ENCODE results near the gene ACTG1. TPM values are rescaled to one million over a fixed set of nuclear protein-coding genes. Genes with fewer than 3 reads are reported as not detected.
A peak's percentile ranks its signal among the peaks of the same experiment; 100 is the strongest.

The ACTG1 gene
- total RNA-seq, 2 experiments from 2014 or later: 3,773 to 3,928 TPM

DNA sequence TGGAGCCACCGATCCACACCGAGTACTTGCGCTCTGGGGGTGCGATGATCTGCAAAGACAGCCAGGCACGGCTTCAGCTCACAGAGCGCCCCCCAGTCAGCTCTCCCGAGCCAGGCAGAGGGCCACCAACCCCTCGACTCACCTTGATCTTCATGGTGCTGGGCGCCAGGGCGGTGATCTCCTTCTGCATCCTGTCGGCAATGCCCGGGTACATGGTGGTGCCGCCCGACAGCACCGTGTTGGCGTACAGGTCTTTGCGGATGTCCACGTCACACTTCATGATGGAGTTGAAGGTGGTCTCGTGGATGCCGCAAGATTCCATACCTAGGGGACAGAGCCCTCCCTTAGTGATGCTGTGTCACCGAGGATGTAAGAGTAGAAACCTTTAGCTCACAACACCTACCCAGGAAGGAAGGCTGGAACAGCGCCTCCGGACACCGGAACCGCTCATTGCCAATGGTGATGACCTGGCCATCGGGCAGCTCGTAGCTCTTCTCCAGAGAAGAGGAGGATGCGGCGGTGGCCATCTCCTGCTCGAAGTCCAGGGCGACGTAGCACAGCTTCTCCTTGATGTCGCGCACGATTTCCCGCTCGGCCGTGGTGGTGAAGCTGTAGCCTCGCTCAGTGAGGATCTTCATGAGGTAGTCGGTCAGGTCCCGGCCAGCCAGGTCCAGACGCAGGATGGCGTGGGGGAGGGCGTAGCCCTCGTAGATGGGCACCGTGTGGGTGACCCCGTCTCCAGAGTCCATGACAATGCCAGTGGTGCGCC is 1.6 kb downstream of the ACTG1 start:
- ChIA-PET POLR2A (interaction anchor here (0.8 to 1.2 kb wide), 5 partner anchors 22 to 154 kb away, joined by 3 to 5 read pairs (median 3); partner anchors contain the start of gene FAAP100), CTCF (interaction anchor here (1.0 to 1.7 kb wide), 3 partner anchors 26 to 219 kb away, joined by 3 to 4 read pairs (median 3); no protein-coding TSS in a partner anchor)
- peak; percentile 60 for DNase-seq
- Mint-ChIP-seq H3K27ac (peak overlapping the region; percentile 86), H3K27me3 (no peaks in the 10 kb centered on the region), H3K4me1 (ENCODE audit: low read depth) (peaks cover 23% of the 10 kb centered on the region), H3K4me3 (peak overlapping the region; percentile 89), H3K36me3 (peaks cover 41% of the 10 kb centered on the region), H3K9me3 (no peaks in the 10 kb centered on the region)
- intact Hi-C loops (cut with micrococcal nuclease): no loop called here

DNA sequence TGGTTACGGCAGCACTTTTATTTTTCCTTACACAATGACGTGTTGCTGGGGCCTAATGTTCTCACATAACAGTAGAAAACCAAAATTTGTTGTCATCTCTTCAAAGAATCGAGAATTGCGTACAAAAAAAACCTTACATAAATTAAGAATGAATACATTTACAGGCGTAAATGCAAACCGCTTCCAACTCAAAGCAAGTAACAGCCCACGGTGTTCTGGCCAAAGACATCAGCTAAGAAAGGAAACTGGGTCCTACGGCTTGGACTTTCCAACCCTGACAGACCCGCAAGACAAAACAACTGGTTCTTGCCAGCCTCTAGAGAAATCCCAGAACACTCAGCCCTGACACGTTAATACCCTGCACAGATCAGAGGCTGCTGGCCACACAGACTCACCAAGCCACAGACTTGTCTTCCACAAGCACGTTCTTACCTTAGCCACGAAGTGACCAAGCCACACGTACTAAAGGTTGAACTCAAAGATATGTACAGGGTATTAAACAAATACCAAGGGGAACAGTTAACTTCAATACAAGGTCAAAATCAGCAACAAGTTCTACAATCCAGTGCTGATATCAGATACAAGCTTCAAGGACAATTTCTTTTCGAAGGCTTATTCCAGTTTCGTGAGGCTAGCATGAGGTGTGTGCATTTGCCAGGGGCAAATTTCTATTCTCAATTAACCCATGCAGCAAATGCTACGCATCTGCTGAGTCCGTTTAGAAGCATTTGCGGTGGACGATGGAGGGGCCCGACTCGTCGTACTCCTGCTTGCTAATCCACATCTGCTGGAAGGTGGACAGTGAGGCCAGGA is 2.4 kb downstream of the ACTG1 start:
- DNase-seq: peak; percentile 29
- Mint-ChIP-seq H3K4me1 (ENCODE audit: low read depth) (peaks cover 19% of the 10 kb centered on the region), H3K9me3 (no peaks in the 10 kb centered on the region), H3K27me3 (no peaks in the 10 kb centered on the region), H3K36me3 (peaks cover 41% of the 10 kb centered on the region), H3K27ac (peak overlapping the region; percentile 86), H3K4me3 (peak overlapping the region; percentile 89)
- ChIA-PET CTCF (interaction anchor here (1.7 kb wide), 1 partner anchor 25 kb away, joined by 4 read pairs; no protein-coding TSS in a partner anchor), POLR2A (interaction anchor here (1.1 to 1.2 kb wide), 2 partner anchors 21 to 42 kb away, joined by 3 to 5 read pairs; partner anchors contain the start of gene FAAP100)
- intact Hi-C loops (cut with micrococcal nuclease): no loop called here

DNA sequence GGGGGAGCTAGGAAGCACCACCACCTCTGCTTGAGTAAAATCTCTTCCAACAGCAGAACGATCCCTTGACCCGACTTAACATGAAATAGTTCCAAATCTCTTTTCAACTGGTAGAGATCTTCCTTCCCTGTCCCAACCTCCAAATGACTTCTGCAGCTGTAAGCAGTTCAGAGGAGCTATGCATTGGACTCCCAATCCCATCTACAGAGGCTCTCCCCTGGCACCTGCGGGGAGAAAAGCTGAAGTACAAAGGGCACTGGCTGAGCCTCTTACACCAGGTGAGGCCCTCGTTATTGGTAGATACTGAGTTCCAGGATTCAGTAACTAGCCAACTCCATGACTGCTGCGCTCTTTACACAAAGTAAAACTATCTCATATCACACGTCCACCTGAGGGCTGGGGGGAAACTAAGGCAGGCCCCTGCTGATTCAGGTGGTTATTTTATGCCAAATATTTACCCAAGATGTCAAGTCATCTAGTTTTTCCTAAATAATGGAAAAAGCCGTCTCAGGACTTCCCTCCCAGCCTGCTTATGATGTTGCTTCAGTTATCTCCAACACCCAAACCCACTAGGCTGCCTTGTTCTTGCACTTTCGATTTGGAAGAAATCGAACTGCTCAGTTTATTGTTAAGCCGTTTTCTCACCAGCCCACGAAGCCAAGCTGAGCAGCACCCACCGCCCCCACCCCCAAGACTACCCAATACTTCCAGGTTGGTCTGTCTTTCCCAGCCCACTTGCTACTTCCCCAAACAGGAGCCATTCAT is 3.2 kb downstream of the ACTG1 start:
- Mint-ChIP-seq H3K4me3 (peak overlapping the region; percentile 89), H3K4me1 (ENCODE audit: low read depth) (peaks cover 19% of the 10 kb centered on the region), H3K27ac (peak overlapping the region; percentile 86), H3K27me3 (no peaks in the 10 kb centered on the region), H3K36me3 (peaks cover 41% of the 10 kb centered on the region), H3K9me3 (no peaks in the 10 kb centered on the region)
- POLR2A ChIA-PET: interaction anchor here (0.6 to 1.4 kb wide), 5 partner anchors 9 to 127 kb away, joined by 3 to 8 read pairs (median 5); partner anchors contain the start of genes FAAP100 and NPLOC4
- peak; percentile 51 for DNase-seq
- intact Hi-C loops (cut with micrococcal nuclease): no loop called here
- CTCF ChIA-PET: interaction anchor here (1.1 to 1.8 kb wide), 3 partner anchors 10 to 257 kb away, joined by 3 to 7 read pairs (median 5); no protein-coding TSS in a partner anchor

DNA sequence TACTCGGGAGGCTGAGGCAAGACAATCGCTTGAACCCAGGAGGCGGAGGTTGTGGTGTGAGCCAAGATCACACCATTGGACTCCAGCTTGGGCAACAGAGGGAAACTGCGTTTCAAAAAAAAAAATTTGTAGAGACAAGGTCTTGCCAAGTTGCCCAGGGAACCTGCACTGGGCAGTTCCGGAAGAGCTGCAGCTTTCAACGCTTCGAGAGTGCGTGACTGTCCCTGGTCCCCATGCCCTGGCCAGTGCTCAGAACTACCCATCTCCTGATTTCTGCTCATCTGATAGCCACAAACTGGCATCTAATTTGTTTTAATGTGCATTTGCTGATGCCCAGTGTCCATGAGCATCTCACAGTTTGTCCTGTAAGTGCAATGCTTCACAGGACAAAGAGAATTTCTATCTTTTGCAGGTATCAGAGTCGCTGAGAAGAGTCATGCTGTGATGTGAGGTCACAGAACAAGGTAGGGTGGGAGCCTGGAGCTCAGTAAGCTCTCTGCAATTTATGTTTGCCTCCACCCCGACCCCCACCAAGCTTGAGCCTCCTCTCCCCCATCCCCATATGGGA is 3.9 kb downstream of the ACTG1 start:
- POLR2A ChIA-PET: interaction anchor here (0.6 to 1.4 kb wide), 5 partner anchors 9 to 128 kb away, joined by 3 to 8 read pairs (median 3); partner anchors contain the start of genes FAAP100 and NPLOC4
- peak overlapping the region; percentile 89 for H3K4me3 Mint-ChIP-seq
- intact Hi-C loops (cut with micrococcal nuclease): no loop called here
- peaks cover 19% of the 10 kb centered on the region for H3K4me1 Mint-ChIP-seq (ENCODE audit: low read depth)
- CTCF ChIA-PET: interaction anchor here (0.6 to 1.8 kb wide), 5 partner anchors 10 to 256 kb away, joined by 3 to 7 read pairs (median 3); no protein-coding TSS in a partner anchor
- H3K27me3 Mint-ChIP-seq: no peaks in the 10 kb centered on the region
- H3K9me3 Mint-ChIP-seq: no peaks in the 10 kb centered on the region
- no peak for DNase-seq
- peaks cover 41% of the 10 kb centered on the region for H3K36me3 Mint-ChIP-seq
- H3K27ac Mint-ChIP-seq: peak overlapping the region; percentile 86

DNA sequence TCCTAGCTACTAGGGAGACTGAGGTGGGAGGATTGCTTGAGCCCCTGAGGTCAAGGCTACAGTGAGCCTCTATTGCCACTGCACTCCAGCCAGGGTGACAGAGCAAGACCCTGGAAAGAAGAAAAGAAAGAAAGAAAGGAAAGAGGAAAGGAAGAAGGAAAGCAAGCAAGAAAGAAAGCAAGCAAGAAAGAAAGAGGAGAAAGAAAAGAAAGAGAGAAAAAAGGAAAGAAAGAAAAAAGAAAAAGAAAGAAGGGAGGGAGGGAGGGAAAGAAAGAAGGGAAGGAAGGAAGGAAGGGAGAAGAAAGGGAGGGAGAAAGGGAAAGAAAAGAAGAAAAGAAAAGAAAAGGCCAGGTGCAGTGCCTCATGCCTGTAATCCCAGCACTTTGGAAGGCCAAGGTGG is 9.0 kb downstream of the ACTG1 start:
- peaks cover 3% of the 10 kb centered on the region for H3K4me1 Mint-ChIP-seq (ENCODE audit: low read depth)
- DNase-seq: no peak
- H3K36me3 Mint-ChIP-seq: peaks cover 3% of the 10 kb centered on the region
- POLR2A ChIA-PET: no interaction called here
- H3K9me3 Mint-ChIP-seq: no peaks in the 10 kb centered on the region
- H3K4me3 Mint-ChIP-seq: no peak overlapping the region
- CTCF ChIA-PET: no interaction called here
- H3K27ac Mint-ChIP-seq: no peak overlapping the region
- intact Hi-C loops (cut with micrococcal nuclease): no loop called here
- H3K27me3 Mint-ChIP-seq: no peaks in the 10 kb centered on the region

DNA sequence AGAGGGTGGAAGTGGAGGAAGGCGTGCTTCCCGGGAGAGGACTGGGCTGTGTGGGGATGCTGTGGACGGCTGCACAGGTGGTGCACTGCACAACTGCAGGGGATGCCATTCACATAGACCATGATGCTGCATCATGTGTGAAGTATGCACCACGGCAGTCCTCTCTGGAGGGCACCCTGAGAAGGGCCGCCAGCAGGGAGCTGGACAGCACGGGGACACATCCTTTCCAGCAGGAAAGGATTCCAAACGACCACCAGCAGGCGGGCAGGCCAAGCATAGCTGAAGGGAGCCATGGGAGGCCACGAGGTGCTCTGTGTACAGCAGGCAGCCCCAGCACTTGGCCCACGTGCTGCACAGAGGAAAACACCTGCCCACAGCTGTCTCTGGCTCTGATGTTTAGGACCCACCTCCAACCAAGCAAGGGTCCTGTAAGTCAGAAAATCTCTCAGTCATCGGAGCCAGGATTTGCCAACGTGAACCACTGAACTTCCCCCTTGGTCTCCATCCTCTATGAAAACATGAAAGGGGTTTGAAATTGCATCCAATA is 10.1 kb downstream of the ACTG1 start:
- intact Hi-C loops (cut with micrococcal nuclease): no loop called here
- H3K27me3 Mint-ChIP-seq: no peaks in the 10 kb centered on the region
- CTCF ChIA-PET: no interaction called here
- POLR2A ChIA-PET: no interaction called here
- no peak for DNase-seq
- no peaks in the 10 kb centered on the region for H3K36me3 Mint-ChIP-seq
- no peaks in the 10 kb centered on the region for H3K4me1 Mint-ChIP-seq (ENCODE audit: low read depth)
- H3K27ac Mint-ChIP-seq: no peak overlapping the region
- H3K9me3 Mint-ChIP-seq: no peaks in the 10 kb centered on the region
- no peak overlapping the region for H3K4me3 Mint-ChIP-seq

DNA sequence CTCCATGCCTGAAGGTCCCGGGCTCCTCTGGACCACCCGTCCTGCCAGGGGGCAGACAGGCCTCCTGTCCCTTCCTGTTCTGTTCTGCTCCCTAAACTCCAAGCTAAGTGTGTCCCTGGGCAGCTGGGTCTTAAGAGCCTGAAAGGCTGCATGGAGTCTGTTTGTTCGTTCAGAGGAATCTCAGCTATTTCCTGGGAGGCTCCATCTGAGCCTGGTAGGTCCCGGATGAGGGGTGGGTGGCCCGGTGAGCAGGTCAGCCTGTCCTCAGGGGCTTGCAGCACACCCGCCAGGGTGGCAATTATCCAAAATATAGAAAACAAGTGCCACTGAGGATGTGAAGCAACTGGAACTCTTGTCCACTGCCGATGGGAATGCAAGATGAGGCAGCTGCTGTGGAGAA is 12.6 kb downstream of the ACTG1 start:
- no peak for DNase-seq
- H3K36me3 Mint-ChIP-seq: no peaks in the 10 kb centered on the region
- no peak overlapping the region for H3K4me3 Mint-ChIP-seq
- intact Hi-C loops (cut with micrococcal nuclease): no loop called here
- no peaks in the 10 kb centered on the region for H3K27me3 Mint-ChIP-seq
- POLR2A ChIA-PET: interaction anchor here (1.3 kb wide), 1 partner anchor 9 kb away, joined by 5 read pairs; no protein-coding TSS in a partner anchor
- no peaks in the 10 kb centered on the region for H3K4me1 Mint-ChIP-seq (ENCODE audit: low read depth)
- no peaks in the 10 kb centered on the region for H3K9me3 Mint-ChIP-seq
- CTCF ChIA-PET: interaction anchor here (0.6 kb wide), 2 partner anchors 15 to 480 kb away, joined by 3 read pairs; no protein-coding TSS in a partner anchor
- no peak overlapping the region for H3K27ac Mint-ChIP-seq

DNA sequence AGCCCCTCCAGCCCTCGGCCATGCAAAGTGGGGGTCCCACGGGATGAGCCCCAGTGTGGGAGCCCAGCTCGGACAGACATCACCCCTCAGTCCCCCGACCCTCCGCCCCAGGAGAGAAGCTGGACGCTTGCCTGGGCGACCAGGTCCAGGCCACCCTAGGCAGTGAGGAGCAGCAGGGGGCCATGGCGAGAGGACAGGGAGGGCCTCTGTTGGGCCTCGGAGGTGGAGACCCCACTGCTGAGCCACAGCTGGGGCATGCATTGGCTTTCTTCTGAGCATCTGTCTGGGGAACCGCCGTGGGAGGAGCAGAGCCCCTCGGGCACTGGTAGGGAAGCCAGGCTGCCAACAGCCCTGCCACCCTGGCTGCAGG is 13.0 kb downstream of the ACTG1 start:
- Mint-ChIP-seq H3K27me3 (no peaks in the 10 kb centered on the region), H3K9me3 (no peaks in the 10 kb centered on the region), H3K27ac (no peak overlapping the region), H3K4me3 (no peak overlapping the region), H3K36me3 (no peaks in the 10 kb centered on the region), H3K4me1 (ENCODE audit: low read depth) (no peaks in the 10 kb centered on the region)
- no peak for DNase-seq
- ChIA-PET CTCF (interaction anchor here (0.6 kb wide), 2 partner anchors 69 to 479 kb away, joined by 3 read pairs; no protein-coding TSS in a partner anchor), POLR2A (interaction anchor here (0.8 to 1.3 kb wide), 2 partner anchors 7 to 9 kb away, joined by 3 to 5 read pairs; no protein-coding TSS in a partner anchor)
- intact Hi-C loops (cut with micrococcal nuclease): no loop called here

DNA sequence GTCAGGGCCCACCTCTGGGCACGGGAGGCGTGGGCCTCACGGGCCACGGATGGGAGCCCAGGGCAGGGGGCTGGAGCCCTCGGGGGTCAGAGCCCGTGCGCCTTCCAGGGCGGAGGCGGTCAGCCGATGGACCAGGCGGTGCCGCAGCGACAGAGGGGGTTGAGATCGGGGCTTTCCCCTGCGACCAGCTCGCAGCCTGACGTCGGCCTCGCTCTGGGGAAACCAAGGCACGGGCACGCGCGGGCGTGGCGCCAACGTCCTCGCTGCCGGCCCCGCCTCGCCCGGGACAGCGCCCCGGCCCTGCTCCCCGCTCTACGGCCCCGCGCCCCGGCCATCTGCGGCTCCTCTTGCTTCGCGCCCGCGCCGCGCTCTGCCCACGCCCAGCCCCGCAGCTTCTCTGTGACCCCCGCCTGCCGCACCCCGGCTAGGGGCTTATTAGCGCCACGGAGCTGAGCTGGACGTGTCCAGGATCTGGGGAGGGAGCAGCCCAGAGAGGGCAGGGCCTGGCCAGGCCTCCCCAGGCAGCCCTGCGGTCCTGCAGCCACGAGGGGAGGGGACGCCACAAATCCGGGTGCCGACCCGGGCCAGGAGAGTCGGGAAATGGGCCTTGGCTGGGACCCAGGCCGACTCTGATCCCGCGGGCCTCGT is 13.5 kb downstream of the ACTG1 start:
- Mint-ChIP-seq H3K4me3 (no peak overlapping the region), H3K4me1 (ENCODE audit: low read depth) (no peaks in the 10 kb centered on the region), H3K36me3 (no peaks in the 10 kb centered on the region), H3K27ac (no peak overlapping the region), H3K27me3 (no peaks in the 10 kb centered on the region), H3K9me3 (no peaks in the 10 kb centered on the region)
- CTCF ChIA-PET: interaction anchor here (0.6 kb wide), 1 partner anchor 68 kb away, joined by 3 read pairs; no protein-coding TSS in a partner anchor
- DNase-seq: no peak
- POLR2A ChIA-PET: interaction anchor here (0.6 to 1.3 kb wide), 3 partner anchors 8 to 10 kb away, joined by 3 to 5 read pairs (median 3); no protein-coding TSS in a partner anchor
- intact Hi-C loops (cut with micrococcal nuclease): no loop called here

DNA sequence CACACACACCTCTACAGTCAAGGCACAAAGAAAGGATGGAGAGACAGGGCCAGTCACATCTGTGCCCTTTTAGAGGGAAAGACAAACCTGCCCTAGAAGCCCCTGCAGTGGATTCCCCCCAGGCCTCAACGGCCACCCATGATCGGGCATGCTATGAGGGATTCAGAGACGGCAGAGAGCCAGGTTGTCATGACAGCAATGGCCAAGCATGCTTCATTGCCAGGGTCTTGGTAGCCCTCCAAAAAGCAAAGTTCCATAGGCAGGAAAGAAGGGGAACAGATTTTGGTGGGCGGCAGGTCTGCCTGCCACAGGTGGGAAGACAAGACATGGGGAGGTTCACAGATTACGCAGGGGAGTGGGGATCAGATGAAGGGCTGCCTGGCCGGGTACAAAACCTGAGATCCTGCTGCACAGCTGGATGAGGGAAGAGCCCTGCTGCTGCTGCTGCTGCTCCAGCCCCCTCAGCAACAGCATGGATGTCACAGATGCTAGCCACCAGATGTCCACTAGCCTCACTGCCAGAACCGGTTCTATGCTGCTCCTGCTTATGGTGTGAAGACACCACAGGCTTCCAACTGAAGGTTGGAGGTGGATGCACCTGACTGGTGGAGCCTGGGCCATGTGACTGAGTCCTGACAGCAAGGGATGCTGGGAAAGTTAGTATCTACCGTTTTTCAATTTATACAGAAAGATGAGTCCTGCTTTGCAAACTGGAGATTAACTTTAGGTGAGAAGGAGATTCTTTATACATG is 17.8 kb downstream of the ACTG1 start:
- ChIA-PET CTCF (no interaction called here), POLR2A (no interaction called here)
- no peaks in the 10 kb centered on the region for H3K9me3 Mint-ChIP-seq
- intact Hi-C loops (cut with micrococcal nuclease): no loop called here
- no peaks in the 10 kb centered on the region for H3K36me3 Mint-ChIP-seq
- no peaks in the 10 kb centered on the region for H3K4me1 Mint-ChIP-seq (ENCODE audit: low read depth)
- DNase-seq: no peak
- no peak overlapping the region for H3K4me3 Mint-ChIP-seq
- no peak overlapping the region for H3K27ac Mint-ChIP-seq
- H3K27me3 Mint-ChIP-seq: no peaks in the 10 kb centered on the region
